ENCODE results near the gene DUSP18.

GRCh38 chr22:30635273-30636225, 32.1 kb downstream of the DUSP18 start, which contains the start of gene SLC35E4:
- TF ChIP-seq CTCF (IDR thresholded peaks at IDR 0.05) = peak in 2 of 3 donors; percentile 54 to 62
- TF ChIP-seq POLR2A (IDR thresholded peaks at IDR 0.05) = peak; percentile 13

All from ovary (tissue), 3 donors.